HT-29 (cell line): Measurements from ENCODE around the gene AK9. TPM values are rescaled to one million over a fixed set of nuclear protein-coding genes. Genes with fewer than 3 reads are reported as not detected.
A peak's percentile ranks its signal among the peaks of the same experiment; 100 is the strongest.
"Not testable (repeated sequence)": the region's sequence is repeated elsewhere in the genome, so short reads cannot be mapped to it uniquely, and the experiment has no call there.

Experiments
- DNase-seq: peaks from one replicate; pipeline ENCODE4 v3.0.0-alpha.2; 2015; ENCODE audit warnings: low spot score
- total RNA-seq: library from RNA; depleted of rRNA; stranded (reverse); fragments of >200 nt; shearing (Covaris generic); gene quantifications from 2 replicates; pipeline ENCODE4 v1.2.3, GENCODE V29; 2014

Gene AK9
- total RNA-seq, 1 experiment from 2014 or later, result 2.1 TPM

GRCh38 chr6:109626311-109626710 lies 64.7 kb downstream of the AK9 start:
- no peak for DNase-seq

DNA sequence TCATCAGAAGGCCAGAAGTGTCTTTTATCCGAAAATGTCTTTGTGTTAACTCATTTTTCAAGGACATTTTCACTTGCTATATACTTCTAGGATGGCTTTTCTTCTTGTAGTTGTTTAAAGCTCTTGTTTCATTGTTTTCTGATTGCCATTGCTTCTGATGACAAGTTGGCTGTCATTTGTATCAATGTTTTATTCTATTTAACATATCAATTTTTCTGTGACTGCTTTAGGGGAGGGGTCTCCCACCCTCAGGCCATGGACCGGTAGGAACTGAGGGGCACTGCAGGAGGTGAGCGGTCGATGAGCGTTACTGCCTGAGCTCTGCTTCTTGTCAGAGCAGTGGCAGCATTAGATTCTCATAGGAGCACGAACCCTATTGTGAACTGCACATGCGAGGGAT lies 65.8 kb downstream of the AK9 start:
- DNase-seq, result no peak

DNA sequence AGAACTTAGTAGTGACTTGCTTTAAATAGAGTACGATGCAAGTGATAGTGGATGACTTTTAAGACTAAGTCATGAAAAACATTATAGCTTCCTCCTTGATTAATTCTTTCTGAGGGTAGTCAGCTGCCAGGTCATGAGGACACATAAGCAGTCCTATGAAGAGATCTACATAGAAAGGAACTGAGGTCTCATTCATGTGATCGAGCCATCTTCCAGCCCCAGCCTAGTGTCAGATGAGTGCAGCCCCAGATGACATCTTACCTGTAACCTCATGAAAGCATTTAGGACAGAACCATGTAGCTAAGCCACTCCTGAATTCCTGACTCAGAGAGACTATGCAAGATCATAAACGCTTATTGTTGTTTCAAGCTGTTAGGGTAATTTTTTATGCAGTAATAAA lies 67.7 kb downstream of the AK9 start:
- no peak for DNase-seq

DNA sequence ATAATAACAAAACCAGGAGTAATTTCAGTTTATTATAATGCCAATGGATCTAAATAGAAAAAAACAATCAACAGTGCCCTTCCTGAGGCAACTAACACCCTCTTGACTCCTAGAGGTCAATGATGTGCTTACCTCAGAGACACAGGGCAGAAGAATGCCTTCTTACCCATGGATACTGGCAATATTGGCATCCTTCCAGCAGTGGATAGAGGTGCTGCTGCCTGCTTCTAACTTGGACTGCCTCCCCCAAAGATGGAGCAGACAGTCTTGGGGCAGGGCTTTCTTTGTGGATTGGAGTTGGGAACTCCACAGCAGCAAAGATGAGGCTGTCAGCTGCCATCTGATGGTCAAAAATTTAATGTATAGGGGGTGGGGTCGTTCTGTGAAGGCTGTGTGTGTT lies 78.7 kb downstream of the AK9 start:
- no peak for DNase-seq

DNA sequence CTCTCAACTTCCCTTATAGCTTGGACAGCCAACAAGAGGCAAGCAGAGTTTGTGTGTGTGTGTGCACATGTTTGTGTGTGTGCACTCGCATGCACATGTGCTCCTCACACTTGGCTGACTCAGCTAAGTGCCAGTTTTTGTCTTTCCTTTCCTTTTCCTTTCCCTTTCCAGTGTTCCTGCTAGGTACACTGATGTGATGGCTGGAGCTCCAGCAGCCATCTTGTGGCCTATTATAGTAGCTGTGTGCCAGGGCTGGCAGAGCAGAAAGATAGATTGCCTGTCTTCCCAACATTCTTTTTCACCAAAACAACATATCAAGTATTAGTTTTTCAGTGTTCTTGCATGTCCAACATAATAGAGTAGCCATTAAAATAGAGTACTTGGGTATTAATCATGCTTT lies 79.5 kb downstream of the AK9 start:
- DNase-seq, result no peak

DNA sequence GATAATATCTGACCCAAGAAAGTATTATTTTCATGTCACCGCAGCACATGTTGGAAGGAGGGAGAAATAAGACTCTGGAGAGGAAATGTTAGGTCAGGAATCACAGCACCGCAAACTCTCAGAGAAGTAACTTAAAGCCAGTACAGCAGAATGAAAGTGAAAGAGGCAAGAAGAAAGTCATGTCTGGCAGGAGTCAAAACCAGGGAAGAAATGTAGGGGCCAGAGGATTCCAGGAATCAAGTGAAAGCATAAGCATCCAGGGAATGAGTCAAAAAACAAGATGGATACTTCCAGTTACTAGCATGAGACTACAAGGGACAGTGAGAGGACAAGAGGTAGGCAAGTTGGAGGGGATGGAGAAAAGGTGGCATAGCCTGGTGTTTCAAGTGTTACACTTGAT lies 80.4 kb downstream of the AK9 start:
- no peak for DNase-seq

GRCh38 chr6:109609737-109610136 lies 81.3 kb downstream of the AK9 start:
- no peak for DNase-seq

DNA sequence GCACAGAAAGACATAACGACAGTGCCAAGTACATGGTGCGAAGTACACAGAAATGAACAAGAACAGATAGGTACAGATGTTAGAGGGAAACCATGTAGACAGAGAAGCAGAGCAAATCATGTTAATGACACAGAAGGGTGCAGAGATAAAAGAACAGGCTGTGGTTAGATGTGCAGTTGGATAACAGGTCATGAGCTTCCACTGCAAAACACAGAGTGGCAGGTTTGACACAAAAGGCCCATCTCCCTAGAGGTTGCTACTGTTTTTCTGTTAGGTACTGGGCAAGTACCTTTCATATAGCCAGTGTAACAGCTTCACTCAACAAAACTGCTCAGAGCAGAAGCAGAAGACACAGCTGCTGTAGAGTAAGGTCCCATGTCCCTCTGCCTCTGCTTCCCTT lies 84.6 kb downstream of the AK9 start:
- DNase-seq, result no peak

DNA sequence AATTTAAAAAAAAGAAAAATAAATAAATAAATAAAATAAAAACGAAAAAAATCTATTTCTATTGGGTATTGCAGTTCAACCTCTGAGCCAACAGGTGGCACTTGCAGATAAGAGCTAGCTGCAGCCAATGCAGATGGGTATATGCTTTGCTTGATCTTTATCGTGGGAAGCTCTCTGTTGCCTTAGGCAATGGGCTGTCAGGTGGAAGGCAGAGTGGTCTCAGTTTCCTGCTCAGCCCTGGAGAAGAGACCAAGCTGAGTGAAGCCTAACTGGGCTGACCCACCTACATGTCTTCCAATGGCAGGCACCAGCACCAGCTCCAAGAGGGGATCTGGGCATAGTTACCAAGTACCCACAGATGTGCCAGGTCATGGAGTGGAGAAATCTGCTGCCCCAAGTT lies 95.0 kb downstream of the AK9 start:
- peak; percentile 15 for DNase-seq

GRCh38 chr6:109580519-109580918 lies 110.5 kb downstream of the AK9 start:
- DNase-seq, result no peak

DNA sequence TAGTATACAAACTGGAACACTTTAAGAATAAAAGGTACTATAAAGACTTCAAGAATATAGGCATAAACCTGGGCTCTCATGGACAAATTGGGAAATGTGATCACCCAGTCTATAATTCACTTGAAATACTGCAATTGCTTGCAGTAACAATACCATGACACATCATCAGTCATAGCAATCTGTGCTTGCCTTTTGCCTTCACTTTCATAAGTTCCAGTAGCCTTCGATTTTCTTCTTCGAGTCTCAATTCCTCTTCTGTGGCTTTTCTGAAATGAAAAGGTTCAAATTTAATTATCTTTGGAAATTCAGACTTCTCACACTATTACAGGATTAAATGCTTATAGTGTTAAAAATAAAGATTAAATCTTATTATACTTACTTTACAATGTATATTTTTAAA lies 111.6 kb downstream of the AK9 start:
- DNase-seq, result no peak

DNA sequence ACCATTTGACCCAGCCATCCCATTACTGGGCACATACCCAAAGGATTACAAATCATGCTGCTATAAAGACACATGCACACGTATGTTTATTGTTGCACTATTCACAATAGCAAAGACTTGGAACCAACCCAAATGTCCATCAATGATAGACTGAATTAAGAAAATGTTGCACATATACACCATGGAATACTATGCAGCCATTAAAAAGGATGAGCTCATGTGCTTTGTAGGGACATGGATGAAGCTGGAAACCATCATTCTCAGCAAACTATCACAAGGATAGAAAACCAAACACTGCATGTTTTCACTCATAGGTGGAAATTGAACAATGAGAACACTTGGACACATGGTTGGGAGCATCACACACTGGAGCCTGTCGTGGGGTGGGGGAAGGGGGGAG lies 121.1 kb downstream of the AK9 start:
- not testable (repeated sequence) for DNase-seq

- DNase-seq, result no peak
These were observed 129.2 kb downstream of the AK9 start for GRCh38 chr6:109561844-109562243.

- no peak for DNase-seq
These were observed 159.6 kb downstream of the AK9 start for GRCh38 chr6:109531446-109531845.

DNA sequence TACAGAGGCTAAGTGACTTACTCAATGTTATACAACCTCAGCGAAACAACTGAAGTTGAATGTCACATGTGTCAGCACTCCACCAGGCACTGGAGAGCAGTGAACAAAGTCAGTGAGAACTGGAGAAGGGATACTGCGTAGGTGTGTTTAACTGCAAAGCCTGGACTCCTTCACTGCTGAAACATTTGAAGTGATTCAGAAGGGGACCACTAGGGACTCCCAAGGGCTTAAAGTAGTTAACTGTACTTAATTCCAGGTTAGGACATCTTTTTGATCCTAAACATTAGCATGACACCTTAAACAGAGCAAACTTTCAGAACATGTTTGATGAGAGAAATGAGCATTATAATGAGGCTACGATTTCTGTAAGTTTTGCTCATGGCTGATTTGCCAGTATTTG lies 163.0 kb downstream of the AK9 start:
- peak; percentile 23 for DNase-seq

DNA sequence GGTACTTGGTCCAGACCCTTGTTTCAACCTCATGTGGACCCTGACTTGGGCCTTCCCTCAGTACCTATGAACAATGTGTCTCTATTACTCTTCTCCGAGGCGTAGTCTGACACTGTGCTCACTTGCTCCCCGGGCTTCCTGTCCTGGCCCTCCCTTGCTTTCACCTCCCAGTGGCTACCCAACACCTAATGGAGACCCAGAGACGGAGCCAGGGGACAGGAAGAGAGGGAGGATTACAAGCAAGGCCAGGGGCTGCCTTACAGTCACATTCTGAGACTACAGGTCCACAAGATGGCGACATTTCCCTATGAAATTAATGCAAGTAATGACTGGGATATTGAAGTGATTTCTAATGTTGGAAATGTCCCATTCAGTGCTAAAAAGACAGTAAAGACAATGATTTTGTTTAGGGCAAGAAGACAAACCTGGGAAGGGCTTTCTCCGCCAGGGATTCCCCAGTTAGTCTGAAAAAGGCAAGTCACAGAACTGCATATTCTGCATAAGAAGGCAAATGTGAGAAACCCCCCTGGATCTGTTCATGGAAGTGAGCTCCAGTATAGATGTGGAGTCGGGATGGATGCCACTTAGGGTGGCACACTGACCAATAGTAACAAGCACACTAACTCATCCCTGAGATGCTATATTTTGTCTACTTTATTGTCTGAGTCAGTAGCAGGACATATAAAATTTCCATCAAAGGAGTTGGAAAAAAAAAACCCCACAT lies 163.9 kb downstream of the AK9 start:
- peak; percentile 79 for DNase-seq

GRCh38 chr6:109524129-109524528 lies 166.9 kb downstream of the AK9 start:
- no peak for DNase-seq

DNA sequence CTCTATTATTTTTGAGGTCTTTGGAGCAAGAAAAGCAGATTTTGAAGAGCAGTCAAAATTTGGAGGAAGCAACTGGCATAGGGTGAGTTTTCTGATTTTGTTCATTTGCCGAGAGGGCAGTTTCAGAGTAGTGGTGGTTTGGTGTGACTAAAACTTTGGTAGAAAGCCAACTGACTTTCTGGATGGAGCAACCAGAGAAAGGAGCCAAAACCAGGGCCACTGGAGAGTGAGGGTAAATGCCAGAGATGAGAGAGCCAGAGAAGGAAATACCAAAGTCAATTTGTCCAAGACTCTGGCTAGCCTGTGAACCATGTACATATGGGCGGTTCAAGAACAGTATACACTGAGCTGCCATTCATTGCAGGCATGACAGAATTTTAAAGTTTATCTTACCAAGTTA lies 167.5 kb downstream of the AK9 start:
- DNase-seq, result no peak

DNA sequence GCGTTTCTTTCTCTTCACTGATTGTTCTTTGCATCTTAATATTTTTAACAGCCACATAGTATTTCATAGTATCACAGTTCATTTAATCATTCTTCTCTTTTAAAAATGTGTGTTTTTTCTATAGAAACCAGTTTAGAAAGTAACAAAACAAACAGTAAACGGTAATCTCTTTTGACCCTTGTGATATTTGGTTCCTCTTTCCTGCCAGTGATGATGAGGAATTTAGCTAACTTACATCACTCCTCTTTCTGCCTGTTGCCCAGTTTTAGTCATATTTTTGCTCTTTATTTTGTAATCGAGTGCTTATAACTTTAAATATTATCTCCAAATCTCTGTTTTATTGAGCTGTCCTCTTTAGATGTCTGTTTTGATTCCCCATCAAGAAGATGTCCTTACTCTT lies 169.9 kb downstream of the AK9 start:
- DNase-seq, result no peak

GRCh38 chr6:109519647-109520046 lies 171.4 kb downstream of the AK9 start:
- DNase-seq, result not testable (repeated sequence)

DNA sequence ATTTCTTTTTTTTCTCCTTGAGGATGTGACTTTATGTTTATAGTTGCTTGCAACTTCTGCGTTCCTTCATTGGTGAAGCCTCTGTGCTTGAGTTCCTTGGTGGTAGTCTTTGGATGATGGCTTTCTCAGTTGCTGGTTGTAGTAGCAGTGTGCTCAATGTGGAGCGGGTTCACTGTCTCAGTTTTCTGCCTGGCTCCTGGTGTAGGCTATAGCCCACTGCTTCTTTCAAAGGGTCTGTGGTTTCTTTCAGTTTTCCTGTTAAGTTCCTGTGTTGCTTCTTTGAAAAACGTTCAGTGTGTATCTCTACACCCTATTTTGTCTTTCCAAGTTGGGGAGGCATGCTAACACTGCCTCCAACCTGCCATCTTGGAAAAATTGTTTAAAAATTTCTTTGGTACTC lies 174.1 kb downstream of the AK9 start:
- DNase-seq, result no peak

GRCh38 chr6:109515781-109516409 lies 175.1 kb downstream of the AK9 start:
- DNase-seq, result no peak

- no peak for DNase-seq
These were observed 176.1 kb downstream of the AK9 start for GRCh38 chr6:109514946-109515345.
